ENCODE measurements around the gene MKRN1.
A peak's percentile ranks its signal among the peaks of the same experiment; 100 is the strongest.

Gene MKRN1

DNA sequence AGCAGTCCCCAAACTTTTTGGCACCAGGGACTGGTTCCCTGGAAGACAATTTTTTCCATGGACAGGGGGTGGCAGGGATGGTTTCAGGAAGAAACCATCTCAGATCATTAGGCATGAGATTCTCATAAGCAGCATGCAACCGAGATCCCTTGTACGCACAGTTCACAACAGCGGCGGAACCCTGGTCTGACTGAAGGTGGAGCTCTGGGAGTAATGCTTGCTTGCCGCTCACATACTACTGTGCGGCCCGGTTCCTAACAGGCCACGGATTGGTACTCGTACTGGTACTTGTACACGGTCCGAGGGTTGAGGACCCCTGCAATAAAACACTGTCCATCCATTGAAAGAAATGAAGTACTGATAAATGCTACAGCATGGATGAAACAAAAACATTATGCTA is 32.8 kb downstream of the MKRN1 start:
- TF ChIP-seq, protein P1, sequence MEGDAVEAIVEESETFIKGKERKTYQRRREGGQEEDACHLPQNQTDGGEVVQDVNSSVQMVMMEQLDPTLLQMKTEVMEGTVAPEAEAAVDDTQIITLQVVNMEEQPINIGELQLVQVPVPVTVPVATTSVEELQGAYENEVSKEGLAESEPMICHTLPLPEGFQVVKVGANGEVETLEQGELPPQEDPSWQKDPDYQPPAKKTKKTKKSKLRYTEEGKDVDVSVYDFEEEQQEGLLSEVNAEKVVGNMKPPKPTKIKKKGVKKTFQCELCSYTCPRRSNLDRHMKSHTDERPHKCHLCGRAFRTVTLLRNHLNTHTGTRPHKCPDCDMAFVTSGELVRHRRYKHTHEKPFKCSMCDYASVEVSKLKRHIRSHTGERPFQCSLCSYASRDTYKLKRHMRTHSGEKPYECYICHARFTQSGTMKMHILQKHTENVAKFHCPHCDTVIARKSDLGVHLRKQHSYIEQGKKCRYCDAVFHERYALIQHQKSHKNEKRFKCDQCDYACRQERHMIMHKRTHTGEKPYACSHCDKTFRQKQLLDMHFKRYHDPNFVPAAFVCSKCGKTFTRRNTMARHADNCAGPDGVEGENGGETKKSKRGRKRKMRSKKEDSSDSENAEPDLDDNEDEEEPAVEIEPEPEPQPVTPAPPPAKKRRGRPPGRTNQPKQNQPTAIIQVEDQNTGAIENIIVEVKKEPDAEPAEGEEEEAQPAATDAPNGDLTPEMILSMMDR (IDR thresholded peaks at IDR 0.05; ENCODE audit: extremely low read depth, missing control alignments), result no peak

DNA sequence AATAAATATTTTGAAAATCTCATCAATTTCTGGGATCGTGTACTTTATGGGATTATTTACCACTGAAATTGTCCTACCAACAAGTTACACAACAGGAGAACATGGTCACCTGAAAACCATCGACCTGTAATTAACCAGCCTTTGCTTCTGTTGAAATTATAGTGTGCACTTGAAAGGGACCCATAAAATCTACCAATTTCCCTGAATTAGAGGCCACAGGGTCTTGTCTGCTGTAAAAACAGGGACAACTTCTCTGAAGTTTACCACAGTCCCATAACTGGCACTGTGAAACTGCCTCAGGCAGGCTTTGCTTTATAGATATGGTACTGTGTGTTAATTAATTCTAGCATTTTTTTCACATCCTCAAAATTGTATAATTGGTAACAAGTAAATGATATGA is 37.8 kb downstream of the MKRN1 start:
- no peak for DNase-seq (ENCODE audit: low spot score)
- TF ChIP-seq, protein P1 (IDR thresholded peaks at IDR 0.05; ENCODE audit: extremely low read depth, missing control alignments), result no peak

More for the DNA sequence above, 32.8 kb downstream of the MKRN1 start:
- DNase-seq (ENCODE audit: low spot score), result no peak

DNA sequence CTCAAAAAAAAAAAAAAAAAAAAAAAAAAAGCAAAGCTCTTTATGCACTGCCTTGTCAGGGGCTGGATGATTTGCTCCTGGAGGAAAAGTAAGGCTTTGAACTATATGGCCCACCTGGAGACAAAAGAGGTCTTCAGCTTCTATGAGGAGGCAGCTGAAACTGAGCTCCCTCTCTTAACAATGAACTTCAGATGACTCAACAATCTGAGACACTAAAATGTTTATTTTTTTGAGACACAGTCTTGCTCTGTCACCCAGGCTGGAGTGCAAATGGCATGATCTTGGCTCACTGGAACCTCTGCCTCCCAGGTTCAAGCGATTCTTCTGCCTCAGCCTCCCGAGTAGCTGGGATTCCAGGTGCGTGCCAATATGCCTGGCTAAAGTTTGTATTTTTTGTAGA is 38.7 kb downstream of the MKRN1 start:
- no peak for DNase-seq (ENCODE audit: low spot score)
- TF ChIP-seq, protein P1 (IDR thresholded peaks at IDR 0.05; ENCODE audit: extremely low read depth, missing control alignments), result no peak

DNA sequence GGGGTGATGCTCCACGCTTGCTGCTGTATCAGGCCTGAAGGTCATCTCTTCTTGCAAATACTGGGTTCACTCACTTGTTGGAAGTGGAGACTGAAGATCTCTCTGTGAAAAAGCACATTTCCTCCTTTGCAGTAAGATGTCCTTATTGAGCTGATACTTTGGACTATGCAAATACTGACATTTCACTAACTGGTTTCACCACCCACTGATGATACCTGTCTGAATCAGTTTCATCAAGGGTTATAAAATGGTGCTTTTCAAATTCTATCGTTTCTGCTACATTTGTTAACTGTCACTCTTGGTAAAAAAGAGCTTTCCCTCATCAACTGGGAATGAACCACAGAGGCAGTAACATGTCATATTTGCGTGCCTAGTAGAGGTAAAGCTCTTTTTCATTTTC is 39.9 kb downstream of the MKRN1 start:
- TF ChIP-seq, protein P1 (IDR thresholded peaks at IDR 0.05; ENCODE audit: extremely low read depth, missing control alignments), result no peak
- peak; percentile 65 for DNase-seq (ENCODE audit: low spot score)

DNA sequence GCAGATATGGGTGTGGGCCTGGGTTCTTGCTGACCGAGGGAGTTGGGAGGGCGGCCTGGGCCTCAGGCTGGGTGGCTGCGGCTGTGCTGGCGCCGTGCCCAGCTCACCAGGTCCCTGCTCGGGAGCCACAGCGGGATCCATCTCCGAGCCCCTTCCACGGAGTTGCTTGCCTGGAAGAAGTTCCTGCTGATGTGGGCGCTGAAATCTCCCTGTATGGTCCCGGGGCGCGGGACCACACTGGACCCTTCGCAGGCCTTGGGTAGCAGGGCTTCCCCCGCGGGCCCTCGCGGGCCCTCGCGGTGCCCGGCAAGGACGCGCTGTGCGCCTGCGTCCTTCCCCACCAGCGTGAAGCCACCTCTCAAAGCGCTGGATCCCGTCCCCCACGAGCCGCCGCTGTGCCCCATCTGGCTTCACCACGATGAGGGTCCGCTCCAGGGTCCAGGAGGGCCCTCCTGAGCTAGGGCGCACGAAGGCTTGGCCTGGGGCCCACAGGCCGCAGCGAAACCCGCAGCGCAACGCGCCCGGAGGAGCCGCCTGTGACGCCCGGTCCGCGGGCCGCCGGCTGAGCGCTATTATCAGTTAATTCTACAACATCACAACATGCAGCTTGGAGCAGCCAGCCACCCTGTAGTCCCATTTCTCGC is 43.9 kb downstream of the MKRN1 start:
- no peak for DNase-seq (ENCODE audit: low spot score)
- TF ChIP-seq, protein P1 (IDR thresholded peaks at IDR 0.05; ENCODE audit: extremely low read depth, missing control alignments), result no peak

DNA sequence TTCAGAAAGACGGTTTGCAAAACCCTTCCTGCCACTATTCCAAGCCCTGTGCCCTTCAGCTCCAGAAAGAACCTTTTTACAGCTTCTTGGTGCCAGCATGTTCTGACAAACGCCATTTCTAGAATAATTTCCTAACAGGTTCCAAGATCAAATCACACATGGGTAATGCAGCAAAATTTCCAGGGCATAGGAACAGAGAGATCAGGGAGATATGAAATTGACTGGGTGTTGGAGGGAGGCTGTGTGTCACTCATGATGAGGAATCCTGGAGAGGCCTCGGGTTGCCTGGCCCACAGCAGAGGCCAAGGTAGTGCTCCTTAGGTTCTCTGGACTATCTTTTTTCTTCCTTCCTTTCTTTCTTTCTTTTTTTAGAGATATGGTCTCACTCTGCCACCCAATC is 45.9 kb downstream of the MKRN1 start:
- TF ChIP-seq, protein P1 (IDR thresholded peaks at IDR 0.05; ENCODE audit: extremely low read depth, missing control alignments), result no peak
- no peak for DNase-seq (ENCODE audit: low spot score)

DNA sequence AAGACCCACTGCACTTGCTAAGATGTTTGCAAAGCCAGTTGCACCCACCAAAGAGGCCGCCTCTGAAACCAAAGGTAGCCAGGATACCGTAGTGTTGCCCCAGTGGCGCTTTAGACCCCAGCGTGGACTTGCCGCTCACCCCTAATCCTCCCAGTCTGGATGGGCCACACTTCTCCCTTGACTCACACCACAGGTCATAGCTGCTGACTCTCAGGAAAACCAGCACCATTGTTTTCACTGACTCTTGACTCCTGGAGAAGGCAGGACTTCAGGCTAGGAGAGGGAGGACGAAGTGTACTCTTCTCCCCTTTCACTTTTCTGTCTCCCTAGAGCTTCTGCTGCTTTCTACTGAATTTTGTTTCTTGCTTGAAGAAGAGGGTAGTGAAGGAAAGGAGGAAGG is 53.2 kb downstream of the MKRN1 start:
- TF ChIP-seq, protein P1 (IDR thresholded peaks at IDR 0.05; ENCODE audit: extremely low read depth, missing control alignments), result no peak
- no peak for DNase-seq (ENCODE audit: low spot score)
